ENCODE results near the gene MXRA8. TPM values are rescaled to one million over a fixed set of nuclear protein-coding genes. Genes with fewer than 3 reads are reported as not detected.

The MXRA8 gene
- total RNA-seq, 1 donor from 2014 or later = 136 TPM

- DNase-seq (ENCODE audit: extremely low spot score in 2 of 2) = no peak
- TF ChIP-seq POLR2AphosphoS5 (IDR thresholded peaks at IDR 0.05; ENCODE audit: insufficient read depth in 1 of 2, low read depth in 1 of 2) (no peak), CTCF (IDR thresholded peaks at IDR 0.05) (no peak), POLR2A (IDR thresholded peaks at IDR 0.05) (no peak)
- Histone ChIP-seq H3K36me3 (no peaks in the 10 kb centered on the region), H3K4me3 (no peak overlapping the region), H3K9me3 (no peaks in the 10 kb centered on the region), H3K4me1 (peaks cover 14% of the 10 kb centered on the region), H3K27me3 (no peaks in the 10 kb centered on the region), H3K27ac (no peak overlapping the region)
- intact Hi-C loops (cut with DNase I) = no loop called here
Observed at GRCh38 chr1:1366699-1367066, 8.3 kb upstream of the MXRA8 start.

GRCh38 chr1:1365875-1366698 lies 7.7 kb upstream of the MXRA8 start:
- intact Hi-C loops (cut with DNase I) = no loop called here
- H3K27me3 ChIP-seq = no peaks in the 10 kb centered on the region
- H3K36me3 ChIP-seq = no peaks in the 10 kb centered on the region
- no peaks in the 10 kb centered on the region for H3K9me3 ChIP-seq
- H3K4me3 ChIP-seq = no peak overlapping the region
- TF ChIP-seq POLR2A (IDR thresholded peaks at IDR 0.05) = no peak
- TF ChIP-seq CTCF (IDR thresholded peaks at IDR 0.05) = no peak
- TF ChIP-seq POLR2AphosphoS5 (IDR thresholded peaks at IDR 0.05; ENCODE audit: insufficient read depth in 1 of 2, low read depth in 1 of 2) = no peak
- no peak overlapping the region for H3K27ac ChIP-seq
- H3K4me1 ChIP-seq = peaks cover 15% of the 10 kb centered on the region
- no peak for DNase-seq (ENCODE audit: extremely low spot score in 2 of 2)

- no peaks in the 10 kb centered on the region for H3K9me3 ChIP-seq
- DNase-seq (ENCODE audit: extremely low spot score in 2 of 2) = no peak
- no peak overlapping the region for H3K4me3 ChIP-seq
- H3K4me1 ChIP-seq = peaks cover 33% of the 10 kb centered on the region
- TF ChIP-seq POLR2AphosphoS5 (IDR thresholded peaks at IDR 0.05; ENCODE audit: insufficient read depth in 1 of 2, low read depth in 1 of 2) = no peak
- no peak for TF ChIP-seq POLR2A (IDR thresholded peaks at IDR 0.05)
- no peak for TF ChIP-seq CTCF (IDR thresholded peaks at IDR 0.05)
- intact Hi-C loops (cut with DNase I) = no loop called here
- H3K27ac ChIP-seq = no peak overlapping the region
- H3K36me3 ChIP-seq = no peaks in the 10 kb centered on the region
- H3K27me3 ChIP-seq = no peaks in the 10 kb centered on the region
Observed at GRCh38 chr1:1364266-1364665, 5.9 kb upstream of the MXRA8 start.

GRCh38 chr1:1361982-1362423 lies 3.6 kb upstream of the MXRA8 start:
- peak overlapping the region; percentile 92 for H3K27ac ChIP-seq
- H3K4me3 ChIP-seq = no peak overlapping the region
- no peak for DNase-seq (ENCODE audit: extremely low spot score in 2 of 2)

More at GRCh38 chr1:1361982-1362423, 3.6 kb upstream of the MXRA8 start:
- Histone ChIP-seq H3K4me1 (peaks cover 53% of the 10 kb centered on the region), H3K27me3 (no peaks in the 10 kb centered on the region), H3K9me3 (no peaks in the 10 kb centered on the region), H3K36me3 (no peaks in the 10 kb centered on the region)
- TF ChIP-seq POLR2A (IDR thresholded peaks at IDR 0.05) (no peak), CTCF (IDR thresholded peaks at IDR 0.05) (no peak), POLR2AphosphoS5 (IDR thresholded peaks at IDR 0.05; ENCODE audit: insufficient read depth in 1 of 2, low read depth in 1 of 2) (peak in 1 of 2 donors; percentile 34)
- intact Hi-C loops (cut with DNase I) = no loop called here

Data from vagina (tissue), 2 donors.